Measurements from ENCODE around the gene YLPM1. TPM values are rescaled to one million over a fixed set of nuclear protein-coding genes. Genes with fewer than 3 reads are reported as not detected.
A peak's percentile ranks its signal among the peaks of the same experiment; 100 is the strongest.

YLPM1 gene
- polyA plus RNA-seq, 4 donors = 80.2 to 112 (median 91.5) TPM

- DNase-seq (ENCODE audit: low read depth in 4 of 4, low spot score in 3 of 4) = no peak
Measured at GRCh38 chr14:74865156-74865555, 102.0 kb downstream of the YLPM1 start.

GRCh38 chr14:74866708-74867389 lies 103.7 kb downstream of the YLPM1 start:
- no peak for DNase-seq (ENCODE audit: low read depth in 4 of 4, low spot score in 3 of 4)

GRCh38 chr14:74867673-74868072 lies 104.6 kb downstream of the YLPM1 start:
- no peak for DNase-seq (ENCODE audit: low read depth in 4 of 4, low spot score in 3 of 4)

GRCh38 chr14:74868739-74869138 lies 105.6 kb downstream of the YLPM1 start:
- DNase-seq (ENCODE audit: low read depth in 4 of 4, low spot score in 3 of 4) = no peak

GRCh38 chr14:74871819-74872218 lies 108.7 kb downstream of the YLPM1 start:
- no peak for DNase-seq (ENCODE audit: low read depth in 4 of 4, low spot score in 3 of 4)

GRCh38 chr14:74875204-74875603 lies 112.1 kb downstream of the YLPM1 start:
- DNase-seq (ENCODE audit: low read depth in 4 of 4, low spot score in 3 of 4) = no peak

- DNase-seq (ENCODE audit: low read depth in 4 of 4, low spot score in 3 of 4) = no peak
Measured at GRCh38 chr14:74875941-74876913, 113.1 kb downstream of the YLPM1 start, which contains the start of gene PROX2. Gene PROX2 (minus strand): TSS chr14:74876145. CDS start chr14:74863834, 12,311 bp downstream.

- no peak for DNase-seq (ENCODE audit: low read depth in 4 of 4, low spot score in 3 of 4)
Measured at GRCh38 chr14:74879427-74880182, 116.5 kb downstream of the YLPM1 start.

- DNase-seq (ENCODE audit: low read depth in 4 of 4, low spot score in 3 of 4) = peak; percentile 68 to 76 (median 72)
Measured at GRCh38 chr14:74881431-74882102, 118.5 kb downstream of the YLPM1 start, which contains the start of gene DLST. Gene DLST (plus strand): TSS chr14:74881916. CDS start chr14:74881954, 38 bp downstream.

GRCh38 chr14:74882103-74882920 lies 119.2 kb downstream of the YLPM1 start:
- DNase-seq (ENCODE audit: low read depth in 4 of 4, low spot score in 3 of 4) = no peak

Other genes starting within 250 kb of the YLPM1 start
- gene LTBP2, start 151.1 kb upstream of the YLPM1 start, polyA plus RNA-seq (ENCODE audit: insufficient read length in 4 of 4) = 10 to 100 TPM in 1 of 4 donors, 1 to 10 TPM in 3; 2.8 to 96.5 (median 7.9) TPM
- 10 to 100 TPM; 25.6 to 42.9 (median 37.9) TPM for gene AREL1, start 50.2 kb upstream of the YLPM1 start, polyA plus RNA-seq (ENCODE audit: insufficient read length in 4 of 4)
- 10 to 100 TPM; 47.0 to 69.5 (median 62.2) TPM for gene FCF1, start 50.2 kb upstream of the YLPM1 start, polyA plus RNA-seq (ENCODE audit: insufficient read length in 4 of 4)
- gene PROX2, start 112.8 kb downstream of the YLPM1 start, polyA plus RNA-seq (ENCODE audit: insufficient read length in 4 of 4) = 1 to 10 TPM in 2 of 4 donors, under 1 TPM in 2; 0.37 to 3.0 (median 0.83) TPM
- gene DLST, start 118.6 kb downstream of the YLPM1 start, polyA plus RNA-seq (ENCODE audit: insufficient read length in 4 of 4) = 100 to 1,000 TPM in 3 of 4 donors, 10 to 100 TPM in 1; 74.3 to 122 (median 113) TPM
- gene RPS6KL1, start 159.9 kb downstream of the YLPM1 start, polyA plus RNA-seq (ENCODE audit: insufficient read length in 4 of 4) = 1 to 10 TPM in 2 of 4 donors, under 1 TPM in 2; 0.72 to 1.8 (median 1.2) TPM
- 10 to 100 TPM in 1 of 4 donors, 1 to 10 TPM in 3; 5.7 to 12.5 (median 8.4) TPM for gene PGF, start 192.3 kb downstream of the YLPM1 start, polyA plus RNA-seq (ENCODE audit: insufficient read length in 4 of 4)
- 10 to 100 TPM; 48.4 to 67.7 (median 61.4) TPM for gene EIF2B2, start 239.6 kb downstream of the YLPM1 start, polyA plus RNA-seq (ENCODE audit: insufficient read length in 4 of 4)

Measured in left renal pelvis (tissue), 4 donors.